HTR-8/SVneo (cell line): ENCODE measurements around the gene ZNF677.
"Not testable (repeated sequence)": the region's sequence is repeated elsewhere in the genome, so short reads cannot be mapped to it uniquely, and the experiment has no call there.

ENCODE experiments used
- DNase-seq: peaks from one replicate; pipeline ENCODE4 v3.0.0; 2011; ENCODE audit warnings: low spot score, mixed read lengths; ENCODE audit not compliant: insufficient read length
- FAIRE-seq: peaks from 2 replicates; lab custom pipeline; 2011; peaks lifted over from hg19 to GRCh38; lab: Jason Lieb, UNC

ZNF677 gene

GRCh38 chr19:53195265-53195903 is 59.3 kb downstream of the ZNF677 start:
- FAIRE-seq, result peak; percentile 63
- peak; percentile 46 for DNase-seq

GRCh38 chr19:53193535-53194222 is 61.0 kb downstream of the ZNF677 start:
- no peak for DNase-seq
- FAIRE-seq, result no peak

GRCh38 chr19:53192771-53193534 is 61.7 kb downstream of the ZNF677 start, which contains the start of gene ZNF665:
Gene ZNF665 (minus strand): TSS chr19:53193358. CDS start chr19:53182898, 10,460 bp downstream.
- DNase-seq (peak; percentile 40), FAIRE-seq (no peak)

DNA sequence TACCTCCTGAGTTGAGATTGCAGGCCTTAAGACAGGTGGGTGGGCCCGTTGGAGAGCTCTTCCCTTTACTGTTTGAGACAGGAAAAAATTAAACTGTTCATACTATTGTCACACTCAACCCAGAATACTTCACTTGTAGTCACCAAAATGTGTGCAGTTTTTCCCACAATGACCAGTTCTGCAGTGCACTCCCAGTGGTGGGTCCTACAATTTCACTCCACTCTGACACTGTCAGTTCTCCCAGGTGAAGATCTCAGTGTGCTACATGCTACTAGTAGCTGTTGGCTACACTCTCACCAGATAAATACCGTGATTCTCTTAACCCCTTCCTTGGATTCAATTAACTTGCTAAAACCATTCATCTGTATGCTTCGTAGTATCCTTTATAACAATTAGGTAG is 64.4 kb downstream of the ZNF677 start:
- no peak for DNase-seq
- no peak for FAIRE-seq

GRCh38 chr19:53189691-53190198 is 64.9 kb downstream of the ZNF677 start:
- DNase-seq, FAIRE-seq: not testable (repeated sequence)
